ENCODE results near the gene NSMF. TPM values are rescaled to one million over a fixed set of nuclear protein-coding genes. Genes with fewer than 3 reads are reported as not detected.

Gene NSMF
- total RNA-seq, 2 donors from 2014 or later: 65.4 to 65.9 TPM

- peak in 2 of 4 donors; percentile 22 to 42 for DNase-seq
Measured at GRCh38 chr9:137429974-137430722, 29.0 kb downstream of the NSMF start.

GRCh38 chr9:137429546-137429890 is 29.6 kb downstream of the NSMF start:
- no peak for ATAC-seq
- no peak for DNase-seq
- H3K27ac ChIP-seq: no peak overlapping the region
- TF ChIP-seq POLR2A (IDR thresholded peaks at IDR 0.05) (no peak), CTCF (IDR thresholded peaks at IDR 0.05) (no peak)
- H3K36me3 ChIP-seq (replicated peaks in 1 of 2; ENCODE audit: insufficient read depth in 1 of 2, low read depth in 2 of 2): no peaks in the 10 kb centered on the region
- intact Hi-C loops (cut with DNase I): no loop called here
- WGBS, 2 donors: 63% methylated on average over 14 of the region's 14 CpGs; no CpG with 5 or more reads in 1 of the 2 donors
- peaks cover 19% of the 10 kb centered on the region for H3K4me1 ChIP-seq
- no peaks in the 10 kb centered on the region for H3K27me3 ChIP-seq
- no peak overlapping the region for H3K4me3 ChIP-seq
- no peaks in the 10 kb centered on the region for H3K9me3 ChIP-seq

More at GRCh38 chr9:137429974-137430722, 29.0 kb downstream of the NSMF start:
- Histone ChIP-seq H3K9me3 (no peaks in the 10 kb centered on the region), H3K4me1 (peaks cover 13% of the 10 kb centered on the region), H3K27ac (no peak overlapping the region), H3K36me3 (replicated peaks in 1 of 2; ENCODE audit: insufficient read depth in 1 of 2, low read depth in 2 of 2) (no peaks in the 10 kb centered on the region), H3K4me3 (no peak overlapping the region), H3K27me3 (no peaks in the 10 kb centered on the region)
- ATAC-seq: no peak
- WGBS, 2 donors: 67 to 69% methylated on average over 5 to 34 of the region's 34 CpGs
- intact Hi-C loops (cut with DNase I): no loop called here
- no peak for TF ChIP-seq CTCF (IDR thresholded peaks at IDR 0.05)
- no peak for TF ChIP-seq POLR2A (IDR thresholded peaks at IDR 0.05)

GRCh38 chr9:137428841-137429545 is 30.1 kb downstream of the NSMF start:
- 75 to 77% methylated on average over 14 to 25 of the region's 27 CpGs for WGBS, 2 donors
- Histone ChIP-seq H3K4me3 (no peak overlapping the region), H3K4me1 (peaks cover 24% of the 10 kb centered on the region), H3K36me3 (replicated peaks in 1 of 2; ENCODE audit: insufficient read depth in 1 of 2, low read depth in 2 of 2) (no peaks in the 10 kb centered on the region), H3K9me3 (no peaks in the 10 kb centered on the region), H3K27me3 (no peaks in the 10 kb centered on the region), H3K27ac (no peak overlapping the region)
- TF ChIP-seq CTCF (IDR thresholded peaks at IDR 0.05) (no peak), POLR2A (IDR thresholded peaks at IDR 0.05) (no peak)
- no peak for ATAC-seq
- intact Hi-C loops (cut with DNase I): no loop called here
- peak in 1 of 4 donors; percentile 31 for DNase-seq

- no peak for ATAC-seq
- no peak overlapping the region for H3K4me3 ChIP-seq
- no peak for TF ChIP-seq POLR2A (IDR thresholded peaks at IDR 0.05)
- no peak for TF ChIP-seq CTCF (IDR thresholded peaks at IDR 0.05)
- no peak overlapping the region for H3K27ac ChIP-seq
- intact Hi-C loops (cut with DNase I): no loop called here
- no peak for DNase-seq
- H3K36me3 ChIP-seq (replicated peaks in 1 of 2; ENCODE audit: insufficient read depth in 1 of 2, low read depth in 2 of 2): no peaks in the 10 kb centered on the region
- 80 to 91% methylated on average over 5 of the region's 6 CpGs for WGBS, 2 donors
- no peaks in the 10 kb centered on the region for H3K27me3 ChIP-seq
- H3K4me1 ChIP-seq: peaks cover 30% of the 10 kb centered on the region
- no peaks in the 10 kb centered on the region for H3K9me3 ChIP-seq
Measured at GRCh38 chr9:137428311-137428630, 30.9 kb downstream of the NSMF start.

Data from body of pancreas (tissue), 4 donors.